HG03066 (cell line): ENCODE measurements around the gene EIF4E3.

Experiments
- ATAC-seq: cut with Tn5 transposase; IDR thresholded peaks from one replicate; pipeline ENCODE4 v1.9.1; 2021; ENCODE audit warnings: low read depth; ENCODE audit not compliant: unreplicated experiment

Gene EIF4E3

DNA sequence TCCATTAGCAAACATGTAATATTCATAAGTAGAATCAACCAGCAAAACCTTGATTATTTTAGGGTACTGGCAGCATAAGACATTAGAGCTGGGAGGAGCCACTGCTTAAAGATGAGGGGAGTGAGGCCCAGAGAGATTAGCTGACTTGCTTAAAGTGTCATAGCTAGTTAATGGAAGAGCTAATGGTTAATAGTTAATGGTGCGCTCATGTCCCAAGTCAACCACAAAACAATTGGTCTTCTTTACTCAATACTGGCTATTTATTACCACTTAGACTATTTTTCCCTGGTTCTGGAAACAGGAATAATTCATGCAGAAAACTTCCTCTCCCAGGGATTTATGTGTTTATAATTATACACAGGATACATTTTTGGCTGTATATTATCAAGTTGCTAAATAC is 33.1 kb downstream of the EIF4E3 start:
- ATAC-seq: no peak

DNA sequence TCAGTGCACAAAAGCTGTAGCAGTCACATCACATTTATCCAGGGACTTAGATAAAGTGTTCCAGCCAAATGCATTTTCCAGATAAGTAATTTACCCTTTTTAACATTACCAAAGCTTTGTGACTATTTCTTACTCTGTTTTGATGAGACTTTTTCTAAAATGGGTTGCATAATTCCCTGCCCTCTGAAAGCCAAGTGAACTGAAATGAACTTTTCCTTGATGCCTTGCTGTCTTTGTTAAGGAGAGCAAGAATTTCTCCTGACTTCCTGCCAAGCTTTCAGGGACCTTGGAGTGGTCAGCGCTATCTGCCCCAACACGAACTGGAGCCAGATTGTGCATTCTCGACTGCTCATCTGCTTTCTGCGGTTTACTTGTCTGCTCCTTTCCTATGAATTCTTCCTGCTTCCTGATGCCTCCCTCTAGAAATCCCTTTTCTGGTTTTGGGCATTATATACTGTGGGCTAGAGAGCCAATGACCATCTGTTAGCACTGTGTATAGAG is 34.8 kb downstream of the EIF4E3 start:
- no peak for ATAC-seq

DNA sequence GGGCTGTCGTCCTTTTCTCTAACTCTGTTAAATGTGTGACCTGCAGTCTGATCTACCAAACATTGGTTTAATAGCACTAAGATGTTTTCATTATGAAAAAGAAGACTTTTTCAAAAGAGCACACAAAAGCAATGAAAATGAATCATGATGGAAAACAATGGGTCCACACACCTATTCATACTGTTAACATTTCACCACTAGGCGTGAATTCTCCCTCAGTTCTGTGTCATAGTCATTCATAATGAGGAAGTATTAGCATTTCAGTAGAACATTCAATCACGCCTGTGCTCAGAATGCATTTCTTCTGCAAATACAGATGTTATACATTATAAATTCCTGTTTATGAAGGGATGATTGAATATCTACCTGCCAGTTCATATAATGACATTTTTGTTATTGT is 35.9 kb downstream of the EIF4E3 start:
- no peak for ATAC-seq

DNA sequence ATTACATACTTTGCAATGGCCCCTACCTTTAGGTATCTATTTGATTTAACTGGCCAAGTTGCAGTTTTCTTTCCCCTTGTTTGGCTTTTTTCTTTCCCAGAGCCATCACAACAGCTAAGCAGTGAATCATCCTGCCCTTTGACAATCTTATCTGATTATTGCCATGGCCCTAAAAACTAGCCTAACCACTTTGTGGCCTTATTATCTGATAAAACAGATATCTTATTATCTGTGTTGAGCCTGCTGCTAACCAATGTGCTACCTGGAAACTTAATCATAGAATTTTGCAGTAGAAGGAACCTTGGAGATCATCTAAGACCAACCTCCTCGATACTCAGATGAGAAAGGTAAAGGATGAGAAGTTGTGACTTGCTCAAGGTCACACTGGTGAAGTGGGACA is 37.1 kb downstream of the EIF4E3 start:
- ATAC-seq: no peak

DNA sequence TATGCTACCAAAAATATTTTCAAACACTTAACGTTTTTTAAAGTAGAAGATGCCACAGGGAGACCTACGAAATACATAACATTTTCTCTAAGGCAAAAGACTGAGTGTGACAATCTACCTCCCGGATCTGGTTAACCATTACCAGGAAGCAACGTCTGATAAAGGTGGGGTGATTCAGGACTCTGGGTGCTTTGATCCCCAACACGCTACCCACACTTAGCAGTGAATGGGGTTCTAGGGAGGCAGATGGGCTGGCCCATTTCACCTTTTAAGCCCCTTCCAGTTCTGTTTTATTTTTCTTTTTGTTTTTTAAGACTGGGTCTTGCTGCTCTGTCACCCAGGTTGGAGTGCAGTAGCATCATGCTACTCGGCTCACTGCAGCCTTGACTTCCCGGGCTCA is 39.5 kb downstream of the EIF4E3 start:
- ATAC-seq: no peak

DNA sequence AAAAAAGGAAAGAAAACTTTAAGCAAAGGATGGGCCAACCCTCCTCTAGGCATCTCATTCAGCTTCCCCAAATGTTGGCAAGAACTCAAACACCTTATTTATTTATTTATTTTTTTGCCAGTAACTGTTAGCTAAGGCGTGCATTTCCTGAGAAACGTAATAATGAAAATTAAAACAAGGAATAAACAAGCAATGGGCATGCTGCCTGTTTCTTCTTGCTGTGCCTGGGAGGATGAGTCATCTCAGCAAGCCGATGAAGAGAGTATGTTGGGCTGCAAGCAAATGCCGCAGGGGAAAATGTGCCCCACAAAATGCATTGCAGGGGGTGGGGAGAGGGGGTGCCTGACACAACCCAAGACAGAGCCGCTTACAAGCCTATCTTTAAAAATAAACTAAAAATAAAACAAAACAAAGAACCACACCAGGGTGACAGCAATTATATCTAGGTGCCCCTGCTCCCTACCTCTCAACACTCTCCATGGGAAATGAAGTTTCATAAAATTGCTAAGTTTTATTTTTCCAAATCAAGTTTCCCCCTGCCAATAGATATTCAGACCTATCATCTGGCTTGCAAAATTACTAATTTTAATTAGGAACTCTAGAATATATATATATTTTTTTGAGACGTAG is 40.3 kb downstream of the EIF4E3 start:
- ATAC-seq: no peak

DNA sequence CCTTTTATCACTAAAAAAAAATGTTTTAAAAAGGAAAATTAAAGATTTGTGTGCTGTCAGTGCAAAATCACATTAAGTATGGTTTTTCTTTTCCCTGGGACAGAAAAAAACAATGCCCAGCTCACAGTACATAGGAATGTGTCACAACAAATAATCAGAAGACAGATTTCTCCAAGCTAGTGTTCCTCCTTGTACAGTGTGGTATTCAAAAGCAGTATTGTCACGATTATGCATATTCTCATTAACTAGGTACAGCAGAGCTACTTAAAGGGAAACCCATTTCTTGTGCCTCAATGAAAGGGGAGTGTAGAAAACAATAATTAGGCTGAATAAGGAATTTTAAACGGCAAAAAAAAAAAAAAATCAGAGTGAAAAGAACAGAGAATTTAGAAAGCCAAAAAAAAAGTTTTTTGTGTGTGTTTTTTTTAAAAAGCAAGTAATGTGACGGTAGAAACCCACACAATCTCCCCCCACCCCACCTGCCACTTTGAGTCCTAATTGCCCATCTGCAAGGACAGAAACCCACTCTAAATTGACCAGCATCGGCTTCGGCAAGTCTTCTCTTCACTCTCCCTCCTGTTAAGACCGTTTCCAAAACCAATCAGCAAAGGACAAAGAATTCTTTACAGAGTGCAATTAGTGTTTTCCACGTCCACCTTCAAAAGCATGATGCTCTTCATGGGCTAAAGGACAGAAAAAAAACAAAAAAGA is 41.0 kb downstream of the EIF4E3 start:
- no peak for ATAC-seq

DNA sequence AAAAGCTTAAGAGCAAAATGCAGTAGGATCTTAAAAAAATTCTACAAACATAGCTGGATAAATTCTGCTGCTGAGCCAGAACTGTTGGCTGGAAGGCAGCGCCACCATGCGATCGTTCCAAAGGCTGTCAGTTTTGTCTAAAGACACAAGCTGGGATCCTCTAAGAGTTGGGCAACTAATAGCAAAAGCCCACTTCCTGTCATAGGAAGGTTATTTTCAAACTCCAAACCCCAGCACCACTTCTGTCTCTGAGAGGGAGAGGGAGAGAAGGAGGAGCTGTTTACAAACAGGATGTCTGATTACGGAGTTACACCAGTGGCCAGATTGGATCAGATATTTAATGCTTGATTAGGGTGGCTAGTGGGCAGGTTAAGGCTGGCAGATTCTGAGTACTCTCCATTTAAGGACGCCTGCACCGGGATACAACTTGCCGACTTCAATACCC is 44.0 kb downstream of the EIF4E3 start:
- ATAC-seq: no peak

DNA sequence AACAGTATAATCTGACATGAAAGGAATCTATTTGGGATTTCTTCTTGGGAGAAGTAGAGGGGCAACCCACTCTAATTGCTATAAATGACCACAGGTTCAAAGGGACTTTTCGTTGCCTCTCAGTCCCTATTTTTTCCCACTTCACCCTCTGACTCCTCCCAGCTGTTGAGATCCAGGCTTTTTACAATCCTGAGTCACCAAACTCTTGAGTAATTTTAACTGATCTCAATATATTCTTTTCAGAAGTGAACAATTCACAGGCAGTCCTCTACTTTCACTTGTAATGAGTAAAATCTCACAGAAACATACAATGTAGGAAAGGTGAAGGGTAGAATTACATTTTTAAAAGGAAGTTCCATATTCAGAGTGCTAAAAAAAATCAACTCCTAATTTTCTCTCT is 44.6 kb downstream of the EIF4E3 start:
- no peak for ATAC-seq

DNA sequence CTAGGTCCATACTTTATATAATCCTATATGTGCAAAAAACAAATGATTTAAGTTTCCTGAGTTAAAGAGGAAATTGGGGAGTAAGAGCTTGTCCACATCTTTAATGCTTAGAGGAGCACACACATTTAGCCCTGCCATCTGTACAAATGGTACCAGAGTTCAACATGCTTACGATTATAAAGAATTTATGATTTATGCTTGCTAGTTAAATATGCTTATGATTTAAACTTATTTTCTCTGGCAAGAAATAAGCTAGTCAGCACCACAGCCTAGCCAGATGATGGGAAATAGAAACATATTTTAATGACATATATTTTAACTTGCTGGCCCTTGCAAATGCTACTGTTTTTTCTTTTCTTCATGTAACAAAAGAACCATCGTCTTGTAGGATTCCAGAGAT is 48.3 kb downstream of the EIF4E3 start:
- no peak for ATAC-seq

DNA sequence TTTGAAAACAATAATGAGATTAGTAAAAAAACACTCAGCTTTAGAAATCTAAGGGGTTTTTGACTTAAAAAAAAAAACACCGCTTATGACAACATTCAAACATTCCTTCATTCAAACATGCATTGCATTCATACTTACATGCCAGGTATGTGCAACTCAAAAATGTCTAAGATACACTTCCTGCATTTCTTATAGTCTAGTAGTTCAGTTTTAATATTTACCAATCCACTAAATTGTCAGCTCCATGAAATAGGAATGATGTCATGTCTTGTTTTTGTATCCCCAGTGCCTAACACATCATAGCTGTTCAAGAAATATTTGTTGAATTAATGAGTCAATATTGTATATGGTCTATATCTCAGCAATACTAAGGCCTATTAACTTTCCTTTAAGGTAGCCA is 51.7 kb downstream of the EIF4E3 start:
- ATAC-seq: no peak

DNA sequence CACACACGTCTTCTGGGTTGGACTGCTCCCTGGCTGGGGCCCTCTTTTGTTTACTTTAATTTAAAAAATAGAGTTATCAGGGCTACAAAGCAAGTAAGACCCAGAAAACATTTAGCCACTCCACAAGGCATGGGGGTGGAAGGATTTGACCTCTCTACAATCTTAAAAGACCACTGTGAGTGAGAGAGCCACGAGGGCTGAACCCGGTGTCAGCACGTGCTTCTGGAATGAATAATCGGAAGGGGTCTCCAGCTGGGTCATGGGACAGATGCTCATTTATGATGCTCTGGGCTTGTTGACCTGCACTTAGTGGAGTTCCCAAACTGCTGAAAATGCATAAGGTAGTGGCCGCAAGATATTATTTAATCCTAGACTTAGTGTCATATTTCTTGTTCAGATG is 52.4 kb downstream of the EIF4E3 start:
- ATAC-seq: no peak

DNA sequence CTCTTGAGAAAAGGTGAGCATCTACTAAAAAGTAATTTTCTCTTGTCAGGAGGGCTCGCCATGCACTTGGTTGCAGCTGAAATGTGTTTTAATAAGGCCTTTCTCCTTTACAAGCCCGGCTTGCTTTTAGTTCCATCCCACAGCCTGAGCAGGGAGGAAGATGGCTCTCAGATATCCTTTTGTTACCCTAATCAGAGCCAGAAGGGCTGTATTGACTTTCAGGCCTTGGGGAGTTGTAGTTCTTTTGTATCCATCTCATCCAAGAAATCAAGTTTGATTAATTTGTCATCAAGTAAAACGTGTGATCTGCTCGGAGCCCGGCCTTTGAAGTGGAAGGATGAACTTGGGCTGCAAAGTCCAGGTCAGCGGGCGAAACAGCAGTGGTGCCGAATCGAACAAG is 52.9 kb downstream of the EIF4E3 start:
- ATAC-seq: no peak

DNA sequence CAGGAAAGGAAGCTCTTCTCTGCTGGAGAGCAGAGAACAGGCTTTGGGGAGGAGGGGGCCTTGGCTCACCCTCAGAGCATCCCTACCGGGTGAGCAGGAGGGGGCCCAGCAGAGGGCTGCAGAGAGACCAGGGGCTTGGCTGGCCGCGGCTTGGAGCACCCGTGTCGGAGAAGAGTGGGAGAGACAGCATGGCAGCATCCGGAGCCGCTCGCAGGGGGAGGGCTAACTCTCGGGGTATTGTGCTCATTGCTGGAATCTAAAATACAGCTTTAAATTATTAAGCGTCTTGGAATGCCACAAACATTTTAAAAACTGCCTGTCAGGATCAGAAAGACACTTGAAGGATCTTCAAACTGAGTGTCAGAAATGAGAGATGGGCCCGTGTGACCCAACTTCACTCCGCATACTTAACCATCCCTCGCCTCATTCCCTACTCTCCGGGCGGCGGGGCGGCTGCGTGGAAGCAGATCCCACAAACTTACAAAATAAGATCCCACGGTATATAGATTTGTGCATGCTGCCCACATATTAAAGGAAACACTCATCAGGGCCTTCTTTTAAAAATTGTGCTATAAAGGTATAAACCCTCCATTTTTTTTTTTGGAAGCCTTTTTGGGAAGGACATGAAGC is 53.9 kb downstream of the EIF4E3 start:
- ATAC-seq: no peak

DNA sequence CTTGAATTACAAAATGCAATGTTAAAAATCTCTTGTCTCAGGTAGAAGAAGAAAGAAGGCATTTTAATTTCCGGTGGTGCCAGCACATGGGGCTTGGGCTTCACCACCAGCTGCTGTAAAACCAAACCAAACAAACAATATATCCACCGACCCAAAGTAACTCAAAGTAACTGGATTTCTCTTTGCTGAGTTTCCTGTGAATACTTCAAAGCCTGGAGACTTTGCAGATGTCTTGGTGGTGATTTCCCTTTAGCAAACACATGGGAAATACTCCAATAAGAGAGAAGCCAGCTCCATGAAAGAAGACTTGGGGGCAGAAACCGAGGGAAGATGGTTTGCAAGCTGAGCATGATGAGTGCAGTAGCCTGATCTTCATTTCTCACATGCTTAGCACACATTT is 62.6 kb downstream of the EIF4E3 start:
- no peak for ATAC-seq

DNA sequence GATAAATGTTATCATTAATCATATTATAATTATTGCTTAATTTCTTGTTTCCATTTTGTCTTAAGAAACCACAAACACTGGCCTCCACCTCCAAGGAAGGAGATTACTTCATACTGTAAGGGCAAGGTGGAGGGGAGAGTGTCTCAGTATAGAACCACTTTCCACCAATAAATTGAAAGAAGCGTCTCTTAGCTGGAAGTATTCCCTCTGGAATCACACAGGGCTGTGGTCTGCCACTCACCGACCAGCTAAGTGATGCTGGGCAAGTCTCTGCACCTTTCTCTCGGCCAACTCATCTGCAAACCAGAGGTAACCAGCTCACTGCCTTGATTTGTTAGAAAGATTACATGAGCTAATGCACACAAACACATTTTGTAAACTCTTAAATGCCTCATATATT is 63.1 kb downstream of the EIF4E3 start:
- no peak for ATAC-seq

DNA sequence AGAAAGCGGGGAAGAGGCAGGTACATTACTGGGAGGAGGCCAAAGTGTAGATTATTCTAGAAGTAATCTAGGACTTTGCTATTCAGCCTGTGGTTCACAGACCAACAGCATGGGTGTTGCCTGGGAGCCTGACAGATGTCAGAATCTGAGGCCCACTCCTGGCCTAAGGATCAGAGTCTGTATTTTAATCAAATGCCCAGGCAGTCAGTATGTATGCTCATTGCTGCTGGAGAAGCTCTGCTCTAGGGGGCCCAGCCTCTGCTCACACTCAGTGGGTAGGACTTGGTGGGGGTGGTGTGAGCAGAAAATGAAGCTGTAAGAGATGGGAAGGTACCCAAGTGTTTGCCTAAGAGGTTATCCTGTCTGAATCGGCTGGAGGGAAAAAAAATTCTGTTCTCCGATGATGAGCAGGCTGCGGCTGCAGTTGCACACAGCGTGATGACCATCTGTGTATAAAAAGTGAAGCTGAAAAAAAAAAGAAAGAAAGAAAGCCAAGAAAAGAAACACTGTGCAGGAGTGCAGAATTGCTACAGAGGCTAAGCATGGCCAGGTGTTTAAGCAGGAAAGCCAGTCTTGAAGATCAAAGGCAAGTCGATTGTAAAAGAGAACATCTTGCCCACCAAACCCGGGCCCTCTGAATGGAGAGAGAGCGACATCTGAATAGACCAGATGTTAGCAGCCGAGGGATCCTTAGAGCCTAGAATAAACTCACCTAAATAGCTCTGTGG is 65.2 kb downstream of the EIF4E3 start:
- no peak for ATAC-seq

DNA sequence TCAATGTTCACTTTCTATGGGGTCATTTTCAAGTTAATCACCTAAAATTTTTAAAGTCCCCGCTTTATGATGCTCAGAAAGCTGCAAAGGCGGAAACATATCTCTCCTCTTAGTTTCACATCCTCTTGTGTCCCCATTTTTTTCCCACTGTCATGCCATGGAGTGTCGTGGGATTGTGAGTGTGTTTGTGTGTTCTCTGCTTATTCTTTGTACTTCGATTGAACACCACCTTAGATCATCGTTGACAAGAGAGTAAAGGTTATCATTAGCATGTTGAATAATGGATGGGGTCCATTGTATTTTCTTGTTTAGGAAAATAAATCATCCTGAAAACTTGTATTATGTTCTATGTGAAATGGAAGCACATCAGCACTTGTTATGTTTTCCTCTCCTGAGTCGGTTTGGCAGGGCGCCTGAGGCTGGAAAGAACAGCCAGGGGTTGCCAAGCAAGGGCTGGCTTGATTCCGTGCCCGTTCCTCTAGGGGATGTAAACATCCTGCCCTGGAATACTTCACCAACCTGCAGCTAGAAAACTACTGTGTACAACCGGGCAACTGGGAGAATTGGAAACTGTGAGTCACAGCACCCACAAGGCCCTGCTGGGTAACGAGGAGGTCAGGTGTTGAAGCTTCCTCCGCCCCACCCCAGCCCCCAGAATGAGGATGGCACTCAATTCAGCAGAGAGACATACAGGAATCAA is 67.2 kb downstream of the EIF4E3 start:
- no peak for ATAC-seq

DNA sequence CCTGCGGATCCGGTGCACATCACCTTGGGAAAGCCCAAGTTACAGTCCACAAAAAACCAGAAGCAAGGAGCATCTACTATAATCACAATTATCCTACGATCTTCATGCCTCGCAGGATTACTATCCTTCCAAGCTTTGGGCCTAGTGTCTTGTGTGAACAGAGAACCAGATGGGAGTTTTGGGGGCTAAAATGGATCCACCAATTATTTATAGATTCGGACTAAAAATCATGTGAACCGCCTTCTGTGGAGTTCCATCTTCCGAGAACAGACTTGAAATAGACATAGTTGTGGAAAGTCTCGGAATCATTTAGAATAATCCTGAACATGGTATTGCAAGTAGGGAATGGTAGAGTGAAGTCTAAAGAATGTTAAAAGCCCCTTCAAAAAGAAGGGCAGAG is 70.1 kb downstream of the EIF4E3 start:
- no peak for ATAC-seq

DNA sequence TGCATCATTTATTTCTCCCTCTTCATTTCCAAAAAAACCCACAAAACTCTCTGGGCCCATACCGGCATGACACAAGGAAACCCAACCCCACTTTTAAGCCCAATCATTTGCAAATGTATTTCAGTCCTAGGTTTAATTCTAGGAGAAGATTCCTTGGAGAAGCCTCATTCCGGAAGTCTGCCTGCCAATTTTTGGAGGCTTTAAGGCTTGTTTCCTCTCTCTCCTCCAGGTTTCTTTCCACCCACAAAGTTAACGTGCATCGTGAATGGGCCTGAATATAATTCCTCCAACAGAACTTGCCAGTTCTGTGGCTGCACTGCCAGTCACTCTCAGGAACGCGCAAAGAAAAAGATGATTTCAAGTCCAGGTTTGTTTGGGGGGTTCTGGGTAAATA is 71.8 kb downstream of the EIF4E3 start:
- no peak for ATAC-seq
